Activated CD4-positive, alpha-beta T cell treated with anti-CD3 and anti-CD28 coated beads, Interleukin-2, Interleukin-4, amounts not matched to agents 100 ng/mL and 50 ng/mL, durations not matched to agents 16 hours and 8 hours (primary cell): Measurements from ENCODE around the gene DAD1.

Experiments
- DNase-seq: peaks from one replicate; pipeline ENCODE4 v3.0.0-alpha.2; 2020; ENCODE audit warnings: low spot score

The DAD1 gene

GRCh38 chr14:22536853-22537338 is 52.1 kb downstream of the DAD1 start:
- peak; percentile 95 for DNase-seq

- no peak for DNase-seq
Observed at GRCh38 chr14:22535916-22536315, 53.1 kb downstream of the DAD1 start.

- no peak for DNase-seq
Observed at GRCh38 chr14:22535126-22535525, 53.9 kb downstream of the DAD1 start.

- no peak for DNase-seq
Observed at GRCh38 chr14:22534547-22534946, 54.5 kb downstream of the DAD1 start.

GRCh38 chr14:22533739-22534359 is 55.2 kb downstream of the DAD1 start:
- no peak for DNase-seq

GRCh38 chr14:22533057-22533704 is 55.8 kb downstream of the DAD1 start:
- DNase-seq: no peak

- no peak for DNase-seq
Observed at GRCh38 chr14:22532345-22533056, 56.5 kb downstream of the DAD1 start.

- DNase-seq: peak; percentile 73
Observed at GRCh38 chr14:22531451-22532344, 57.3 kb downstream of the DAD1 start.

- no peak for DNase-seq
Observed at GRCh38 chr14:22530127-22530526, 58.9 kb downstream of the DAD1 start.

GRCh38 chr14:22526744-22527143 is 62.3 kb downstream of the DAD1 start:
- DNase-seq: no peak

- DNase-seq: no peak
Observed at GRCh38 chr14:22526218-22526617, 62.8 kb downstream of the DAD1 start.

GRCh38 chr14:22524784-22525161 is 64.3 kb downstream of the DAD1 start:
- DNase-seq: no peak

GRCh38 chr14:22524115-22524783 is 64.8 kb downstream of the DAD1 start:
- DNase-seq: no peak

- DNase-seq: no peak
Observed at GRCh38 chr14:22523283-22523682, 65.7 kb downstream of the DAD1 start.

GRCh38 chr14:22522466-22522957 is 66.5 kb downstream of the DAD1 start:
- no peak for DNase-seq

- DNase-seq: no peak
Observed at GRCh38 chr14:22521449-22522239, 67.4 kb downstream of the DAD1 start.

GRCh38 chr14:22520796-22521195 is 68.2 kb downstream of the DAD1 start:
- DNase-seq: no peak

GRCh38 chr14:22519877-22520685 is 68.9 kb downstream of the DAD1 start:
- DNase-seq: no peak

- DNase-seq: no peak
Observed at GRCh38 chr14:22518073-22518472, 71.0 kb downstream of the DAD1 start.
